Measurements from ENCODE around the gene XCL1. TPM values are rescaled to one million over a fixed set of nuclear protein-coding genes. Genes with fewer than 3 reads are reported as not detected.
"Not testable (repeated sequence)": the region's sequence is repeated elsewhere in the genome, so short reads cannot be mapped to it uniquely, and the experiment has no call there.

Gene XCL1
- total and polyA plus RNA-seq, 4 donors = 0.15 to 0.71 (median 0.36) TPM

DNA sequence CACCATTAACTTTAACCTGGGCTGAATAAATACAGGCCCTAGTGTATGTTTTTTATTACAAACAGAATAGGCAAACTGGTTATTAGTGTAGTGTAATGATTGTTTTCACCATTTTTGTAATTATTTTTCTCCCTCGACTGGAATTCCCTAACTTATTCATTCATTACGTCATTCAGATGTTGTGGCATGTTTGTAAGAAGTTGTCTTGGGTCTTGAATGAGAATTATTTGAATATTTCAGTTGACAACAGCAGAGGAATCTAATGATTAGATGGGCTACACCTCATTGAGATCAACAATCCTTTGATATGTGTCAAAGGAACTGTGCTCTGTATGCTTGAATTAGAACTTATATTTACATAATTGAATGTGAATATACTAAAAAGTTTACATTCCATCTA is 12.8 kb downstream of the XCL1 start:
- Histone ChIP-seq H3K4me1 (ENCODE audit: control insufficient read depth in 5 of 5, insufficient read depth in 5 of 5, low read length in 5 of 5) (peaks cover 0 to 5% (median 0%) of the 10 kb centered on the region in 5 donors), H3K9ac (ENCODE audit: insufficient read depth in 1 of 2, low read length in 2 of 2) (no peak overlapping the region), H3K27me3 (ENCODE audit: control insufficient read depth in 3 of 3, insufficient read depth in 3 of 3, low read length in 2 of 3) (no peaks in the 10 kb centered on the region), H3K9me3 (ENCODE audit: control insufficient read depth in 4 of 4, insufficient read depth in 3 of 4, low read length in 3 of 4) (peaks cover 0 to 2% (median 0%) of the 10 kb centered on the region in 4 donors), H3K36me3 (ENCODE audit: control insufficient read depth in 4 of 4, insufficient read depth in 4 of 4, low read length in 4 of 4) (no peaks in the 10 kb centered on the region), H3K4me3 (no peak overlapping the region), H3K27ac (ENCODE audit: low read depth in 1 of 2, low read length in 1 of 2) (no peak overlapping the region)
- TF ChIP-seq, protein P1, sequence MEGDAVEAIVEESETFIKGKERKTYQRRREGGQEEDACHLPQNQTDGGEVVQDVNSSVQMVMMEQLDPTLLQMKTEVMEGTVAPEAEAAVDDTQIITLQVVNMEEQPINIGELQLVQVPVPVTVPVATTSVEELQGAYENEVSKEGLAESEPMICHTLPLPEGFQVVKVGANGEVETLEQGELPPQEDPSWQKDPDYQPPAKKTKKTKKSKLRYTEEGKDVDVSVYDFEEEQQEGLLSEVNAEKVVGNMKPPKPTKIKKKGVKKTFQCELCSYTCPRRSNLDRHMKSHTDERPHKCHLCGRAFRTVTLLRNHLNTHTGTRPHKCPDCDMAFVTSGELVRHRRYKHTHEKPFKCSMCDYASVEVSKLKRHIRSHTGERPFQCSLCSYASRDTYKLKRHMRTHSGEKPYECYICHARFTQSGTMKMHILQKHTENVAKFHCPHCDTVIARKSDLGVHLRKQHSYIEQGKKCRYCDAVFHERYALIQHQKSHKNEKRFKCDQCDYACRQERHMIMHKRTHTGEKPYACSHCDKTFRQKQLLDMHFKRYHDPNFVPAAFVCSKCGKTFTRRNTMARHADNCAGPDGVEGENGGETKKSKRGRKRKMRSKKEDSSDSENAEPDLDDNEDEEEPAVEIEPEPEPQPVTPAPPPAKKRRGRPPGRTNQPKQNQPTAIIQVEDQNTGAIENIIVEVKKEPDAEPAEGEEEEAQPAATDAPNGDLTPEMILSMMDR (IDR thresholded peaks at IDR 0.05; ENCODE audit: control extremely low read depth, extremely low read depth) = no peak
- ATAC-seq (ENCODE audit: insufficient read depth, low FRiP score) = no peak
- DNase-seq = no peak
- WGBS, 2 donors = 84 to 95% methylated on average over 2 of the region's 2 CpGs

DNA sequence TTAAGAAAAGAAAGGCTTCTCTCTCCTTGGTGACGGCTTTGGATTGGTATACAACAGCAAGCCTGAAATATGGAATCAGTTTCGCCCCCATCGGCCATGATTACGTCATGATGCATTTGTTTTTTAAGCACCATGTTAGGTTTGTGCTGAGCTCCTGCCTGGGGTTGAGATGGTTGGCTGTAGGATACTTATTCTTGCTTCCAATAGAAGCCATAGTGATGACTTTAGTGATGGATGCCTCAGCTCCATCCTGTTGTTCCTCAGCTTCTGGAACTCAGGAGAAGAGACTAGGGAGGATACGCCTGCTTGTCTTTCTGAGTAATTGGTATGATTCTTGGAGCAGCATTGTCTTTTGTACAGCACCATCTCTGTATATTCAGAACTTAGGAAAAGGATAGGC is 14.7 kb downstream of the XCL1 start:
- TF ChIP-seq, protein P1 (IDR thresholded peaks at IDR 0.05; ENCODE audit: control extremely low read depth, extremely low read depth) = no peak
- no peaks in the 10 kb centered on the region for H3K9me3 ChIP-seq (ENCODE audit: control insufficient read depth in 4 of 4, insufficient read depth in 3 of 4, low read length in 3 of 4)
- H3K36me3 ChIP-seq (ENCODE audit: control insufficient read depth in 4 of 4, insufficient read depth in 4 of 4, low read length in 4 of 4) = no peaks in the 10 kb centered on the region
- H3K27me3 ChIP-seq (ENCODE audit: control insufficient read depth in 3 of 3, insufficient read depth in 3 of 3, low read length in 2 of 3) = no peaks in the 10 kb centered on the region
- no peaks in the 10 kb centered on the region for H3K4me1 ChIP-seq (ENCODE audit: control insufficient read depth in 5 of 5, insufficient read depth in 5 of 5, low read length in 5 of 5)
- ATAC-seq (ENCODE audit: insufficient read depth, low FRiP score) = no peak
- DNase-seq = no peak
- no peak overlapping the region for H3K9ac ChIP-seq (ENCODE audit: insufficient read depth in 1 of 2, low read length in 2 of 2)
- no peak overlapping the region for H3K27ac ChIP-seq (ENCODE audit: low read depth in 1 of 2, low read length in 1 of 2)
- WGBS, 2 donors = 95 to 98% methylated on average over 5 of the region's 5 CpGs
- H3K4me3 ChIP-seq = no peak overlapping the region

- H3K4me1 ChIP-seq (ENCODE audit: control insufficient read depth in 5 of 5, insufficient read depth in 5 of 5, low read length in 5 of 5) = no peaks in the 10 kb centered on the region
- H3K36me3 ChIP-seq (ENCODE audit: control insufficient read depth in 4 of 4, insufficient read depth in 4 of 4, low read length in 4 of 4) = no peaks in the 10 kb centered on the region
- no peak for ATAC-seq (ENCODE audit: insufficient read depth, low FRiP score)
- no peaks in the 10 kb centered on the region for H3K9me3 ChIP-seq (ENCODE audit: control insufficient read depth in 4 of 4, insufficient read depth in 3 of 4, low read length in 3 of 4)
- TF ChIP-seq, protein P1 (IDR thresholded peaks at IDR 0.05; ENCODE audit: control extremely low read depth, extremely low read depth) = no peak
- no peak for DNase-seq
- no peak overlapping the region for H3K27ac ChIP-seq (ENCODE audit: low read depth in 1 of 2, low read length in 1 of 2)
- no peak overlapping the region for H3K9ac ChIP-seq (ENCODE audit: insufficient read depth in 1 of 2, low read length in 2 of 2)
- WGBS, 2 donors = 67 to 69% methylated on average over 2 of the region's 2 CpGs
- H3K27me3 ChIP-seq (ENCODE audit: control insufficient read depth in 3 of 3, insufficient read depth in 3 of 3, low read length in 2 of 3) = no peaks in the 10 kb centered on the region
- H3K4me3 ChIP-seq = no peak overlapping the region
These were observed 15.3 kb downstream of the XCL1 start for GRCh38 chr1:168591641-168592250.

- H3K9ac ChIP-seq (ENCODE audit: insufficient read depth in 1 of 2, low read length in 2 of 2); H3K27me3 ChIP-seq (ENCODE audit: control insufficient read depth in 3 of 3, insufficient read depth in 3 of 3, low read length in 2 of 3); H3K27ac ChIP-seq (ENCODE audit: low read depth in 1 of 2, low read length in 1 of 2); DNase-seq; H3K9me3 ChIP-seq (ENCODE audit: control insufficient read depth in 4 of 4, insufficient read depth in 3 of 4, low read length in 3 of 4); H3K4me1 ChIP-seq (ENCODE audit: control insufficient read depth in 5 of 5, insufficient read depth in 5 of 5, low read length in 5 of 5); H3K4me3 ChIP-seq; H3K36me3 ChIP-seq (ENCODE audit: control insufficient read depth in 4 of 4, insufficient read depth in 4 of 4, low read length in 4 of 4); ATAC-seq (ENCODE audit: insufficient read depth, low FRiP score): not testable (repeated sequence)
These were observed 19.0 kb downstream of the XCL1 start for GRCh38 chr1:168595403-168595802.
